LNCAP (cell line): ENCODE measurements around the gene PPIL6.

ENCODE experiments used
- TF ChIP-seq, protein P1 (sequence below): fragments of 450-650 bp; IDR thresholded peaks from 2 replicates; pipeline ENCODE4 v1.5.1; 2017; ENCODE audit warnings: mild to moderate bottlenecking

The PPIL6 gene

DNA sequence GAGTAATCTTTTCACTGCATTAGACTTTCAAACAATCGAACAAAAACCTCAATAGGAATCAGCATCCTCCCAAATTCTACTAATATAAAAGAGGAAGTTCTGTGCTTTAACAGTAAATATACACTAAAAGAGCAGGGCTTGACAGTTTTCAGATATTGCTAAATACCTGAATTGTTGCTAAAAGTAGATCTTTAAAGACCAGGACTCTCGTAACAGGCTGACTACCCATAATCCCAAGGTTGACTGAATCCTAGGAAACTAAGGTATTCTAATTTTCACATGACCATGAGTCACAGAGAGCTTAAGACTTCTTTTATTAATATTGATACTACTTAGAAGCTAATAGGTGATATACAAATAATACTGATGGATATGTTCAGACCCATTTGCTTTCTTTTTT lies 68.3 kb downstream of the PPIL6 start:
- TF ChIP-seq, protein P1, sequence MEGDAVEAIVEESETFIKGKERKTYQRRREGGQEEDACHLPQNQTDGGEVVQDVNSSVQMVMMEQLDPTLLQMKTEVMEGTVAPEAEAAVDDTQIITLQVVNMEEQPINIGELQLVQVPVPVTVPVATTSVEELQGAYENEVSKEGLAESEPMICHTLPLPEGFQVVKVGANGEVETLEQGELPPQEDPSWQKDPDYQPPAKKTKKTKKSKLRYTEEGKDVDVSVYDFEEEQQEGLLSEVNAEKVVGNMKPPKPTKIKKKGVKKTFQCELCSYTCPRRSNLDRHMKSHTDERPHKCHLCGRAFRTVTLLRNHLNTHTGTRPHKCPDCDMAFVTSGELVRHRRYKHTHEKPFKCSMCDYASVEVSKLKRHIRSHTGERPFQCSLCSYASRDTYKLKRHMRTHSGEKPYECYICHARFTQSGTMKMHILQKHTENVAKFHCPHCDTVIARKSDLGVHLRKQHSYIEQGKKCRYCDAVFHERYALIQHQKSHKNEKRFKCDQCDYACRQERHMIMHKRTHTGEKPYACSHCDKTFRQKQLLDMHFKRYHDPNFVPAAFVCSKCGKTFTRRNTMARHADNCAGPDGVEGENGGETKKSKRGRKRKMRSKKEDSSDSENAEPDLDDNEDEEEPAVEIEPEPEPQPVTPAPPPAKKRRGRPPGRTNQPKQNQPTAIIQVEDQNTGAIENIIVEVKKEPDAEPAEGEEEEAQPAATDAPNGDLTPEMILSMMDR: no peak

DNA sequence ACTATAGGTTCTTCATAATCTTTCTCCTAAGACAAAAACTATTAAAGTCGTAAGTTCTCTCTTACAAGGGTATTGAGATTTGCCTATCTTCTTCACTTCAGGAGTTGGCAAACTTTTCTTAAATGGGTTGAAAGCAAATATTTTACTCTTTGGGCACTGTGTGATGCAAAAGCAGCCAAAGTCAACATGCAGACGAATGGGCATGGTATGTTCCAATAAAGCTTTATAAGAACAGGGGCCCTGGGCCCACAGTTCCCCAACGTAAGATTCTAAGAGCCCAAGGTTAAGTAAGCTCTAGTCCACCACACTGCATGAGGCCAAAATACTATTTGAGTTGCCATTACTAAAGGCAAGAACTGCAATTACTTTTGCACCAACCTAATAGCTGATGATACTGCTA lies 69.6 kb downstream of the PPIL6 start:
- TF ChIP-seq, protein P1: no peak

DNA sequence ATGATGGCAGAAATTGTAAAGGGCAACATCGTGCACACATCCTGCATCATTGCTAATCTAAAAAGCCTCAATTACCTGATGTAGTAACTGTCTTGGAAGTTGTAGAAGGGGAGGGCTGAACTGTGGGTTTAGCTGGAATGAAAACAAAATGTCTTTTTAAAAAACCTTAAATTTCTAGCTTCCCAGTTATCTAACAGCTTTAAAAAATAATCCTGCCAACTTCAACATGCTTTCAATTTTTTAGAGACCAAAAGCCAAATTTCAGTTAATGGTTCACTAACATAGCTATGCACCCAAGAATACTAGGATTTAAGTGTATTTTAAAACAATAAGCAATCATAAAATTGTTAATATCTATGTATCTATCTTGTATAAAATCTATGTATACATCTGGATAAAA lies 70.1 kb downstream of the PPIL6 start:
- TF ChIP-seq, protein P1: no peak

DNA sequence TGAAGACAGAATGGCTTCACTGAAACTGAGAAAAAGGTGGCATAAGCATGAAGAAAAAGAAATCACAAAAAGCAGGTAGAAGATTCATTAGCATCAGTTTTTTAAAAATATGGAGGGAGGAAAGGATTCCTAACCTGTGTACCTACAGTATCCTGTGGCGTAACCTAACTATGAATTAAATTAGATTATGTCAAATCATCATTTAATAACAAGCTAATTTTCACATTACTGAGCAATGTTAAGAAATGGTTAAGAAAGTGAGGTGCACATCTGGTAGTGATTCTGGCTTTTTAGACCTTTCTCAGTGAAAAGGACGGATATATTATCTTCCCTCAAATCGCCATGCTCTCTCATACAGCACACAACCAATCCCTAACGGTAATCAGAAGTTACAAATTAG lies 70.7 kb downstream of the PPIL6 start:
- TF ChIP-seq, protein P1: no peak

DNA sequence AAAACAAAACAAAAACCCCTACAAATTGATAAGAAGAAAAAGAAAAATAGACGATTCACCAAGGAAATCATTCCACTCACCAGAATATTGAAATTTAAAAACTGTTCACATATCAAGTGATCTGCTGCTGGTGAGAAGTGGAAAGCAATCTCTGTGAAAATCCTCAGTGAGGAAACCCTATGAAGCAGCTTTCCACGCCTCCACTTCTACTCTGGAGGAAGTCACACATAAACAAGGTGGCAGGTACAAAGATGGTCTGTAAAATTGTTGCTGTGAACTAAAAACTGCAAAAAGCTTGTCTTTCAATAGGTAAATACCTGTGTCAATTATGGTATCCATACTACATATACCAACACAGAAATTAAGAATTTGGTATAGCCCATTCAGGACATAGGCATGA lies 76.7 kb downstream of the PPIL6 start:
- TF ChIP-seq, protein P1: no peak

DNA sequence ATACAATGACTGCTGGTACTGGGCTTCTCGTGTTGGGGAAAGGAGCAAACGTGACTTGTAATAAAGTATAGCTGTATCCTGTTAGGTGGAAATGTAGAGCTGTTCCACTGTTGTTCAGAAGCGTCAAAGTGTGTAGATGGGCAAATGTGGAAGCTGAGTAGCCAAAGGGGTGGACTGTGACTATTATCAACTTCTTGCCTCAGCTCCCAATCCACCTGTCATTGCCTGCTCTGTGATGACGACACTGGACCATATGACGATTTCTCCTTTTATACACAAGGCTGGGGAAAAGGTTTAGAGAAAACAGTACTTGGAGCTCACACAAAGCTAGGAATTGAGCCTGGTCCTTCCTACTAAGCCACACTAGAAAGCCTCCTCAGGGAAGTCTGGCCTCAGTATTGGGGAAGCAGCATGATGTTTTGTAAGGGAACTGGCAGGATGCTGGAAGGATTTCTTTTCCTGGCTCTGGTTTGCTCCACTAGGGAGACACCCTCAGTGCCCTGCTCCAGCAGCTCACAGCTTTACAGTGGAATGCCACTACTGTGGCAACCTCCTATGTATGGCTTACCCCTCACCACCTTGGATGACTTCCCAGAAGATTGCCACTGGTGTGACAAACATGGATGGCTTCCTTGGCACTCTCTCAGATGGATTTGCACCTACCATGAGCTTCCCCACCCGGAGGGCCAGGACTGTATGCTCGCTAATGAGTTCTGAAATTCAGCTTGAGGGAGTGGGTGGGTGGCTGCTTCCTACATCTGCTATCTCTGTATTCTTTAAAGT lies 78.1 kb downstream of the PPIL6 start:
- TF ChIP-seq, protein P1: no peak

DNA sequence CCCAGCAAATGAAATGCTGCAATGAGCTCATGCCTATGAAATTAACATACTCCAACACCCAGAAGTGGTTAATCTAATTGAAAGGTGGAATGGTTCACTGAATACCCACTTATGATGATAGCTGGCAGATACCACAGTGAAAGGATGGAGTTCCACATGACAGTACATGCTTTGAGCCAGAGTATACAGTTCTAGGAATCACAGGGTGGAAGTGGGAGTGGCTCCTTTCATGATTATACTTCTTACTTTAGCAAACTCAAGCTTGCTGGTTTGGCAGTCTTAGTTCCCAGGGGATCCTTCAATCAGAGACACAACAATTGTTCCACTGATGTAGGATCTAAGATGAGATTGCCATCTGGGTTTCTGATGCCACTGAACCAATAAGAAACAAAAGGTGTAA lies 79.6 kb downstream of the PPIL6 start:
- TF ChIP-seq, protein P1: no peak

DNA sequence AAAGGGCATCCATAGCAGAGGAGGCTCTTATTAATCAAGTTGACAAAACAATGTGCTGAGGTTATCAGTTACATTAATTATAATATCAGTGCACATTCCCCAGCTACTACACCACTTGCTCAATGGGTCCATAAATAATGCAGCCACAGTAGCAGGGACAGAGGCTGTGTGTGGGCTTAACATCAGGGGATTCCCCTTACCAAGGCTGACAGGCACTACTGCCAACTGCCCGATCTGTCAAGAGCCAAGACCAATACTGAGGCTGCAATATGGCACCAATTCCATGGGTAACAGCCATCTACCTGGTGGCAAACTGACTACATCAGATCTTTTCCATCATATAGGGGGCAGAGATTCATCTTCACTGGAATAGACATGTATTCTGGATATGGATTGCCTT lies 80.1 kb downstream of the PPIL6 start:
- TF ChIP-seq, protein P1: no peak
